ENCODE data around the gene RAB7B.

RAB7B gene

DNA sequence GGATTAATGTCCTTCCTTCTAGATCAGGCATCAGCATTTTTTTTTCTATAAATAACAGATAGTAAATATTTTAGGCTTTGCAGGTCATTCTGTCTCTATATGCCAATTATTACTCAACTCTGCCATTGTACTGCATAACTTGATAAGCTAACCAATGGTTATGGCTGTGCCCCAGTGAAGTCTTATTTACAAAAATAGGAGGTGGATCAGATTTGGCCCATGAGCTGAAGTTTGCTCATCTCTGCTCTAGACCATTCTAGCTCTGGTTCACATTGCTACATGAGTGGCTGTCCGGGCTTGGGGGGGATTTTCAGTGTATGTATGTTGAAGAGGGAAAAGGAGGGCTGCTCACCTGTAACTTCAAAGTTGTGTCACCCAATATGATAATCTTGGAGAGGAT is 10.1 kb downstream of the RAB7B start:
- no peak for DNase-seq

- DNase-seq, result no peak
Measured at GRCh38 chr1:205992218-205992882, 10.8 kb downstream of the RAB7B start.

GRCh38 chr1:205991237-205991636 is 12.0 kb downstream of the RAB7B start:
- DNase-seq, result no peak

- DNase-seq, result no peak
Measured at GRCh38 chr1:205990226-205990625, 13.0 kb downstream of the RAB7B start.

DNA sequence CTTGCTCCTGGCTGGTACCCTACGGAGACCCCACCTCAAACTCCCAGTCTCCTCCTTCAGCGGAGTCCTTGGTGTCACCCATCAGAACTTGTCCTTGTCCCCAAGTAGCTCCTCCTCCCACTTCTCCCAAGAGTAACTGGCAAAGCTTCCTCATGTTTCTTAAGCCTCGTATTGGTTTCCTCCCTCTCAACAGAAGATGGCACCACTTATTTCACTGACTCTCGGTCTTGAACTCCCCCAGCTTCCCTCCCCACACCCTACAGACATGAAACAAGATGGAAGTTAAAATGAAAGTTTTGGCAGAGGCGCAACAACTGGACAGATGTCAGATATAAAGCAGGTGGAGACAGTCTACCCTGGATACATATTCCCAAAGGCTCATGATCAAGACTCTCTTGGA is 13.4 kb downstream of the RAB7B start:
- DNase-seq, result no peak

- DNase-seq, result no peak
Measured at GRCh38 chr1:205988585-205988995, 14.6 kb downstream of the RAB7B start.

GRCh38 chr1:205986861-205987260 is 16.3 kb downstream of the RAB7B start:
- DNase-seq, result no peak

- no peak for DNase-seq
Measured at GRCh38 chr1:205986292-205986691, 16.9 kb downstream of the RAB7B start.

- no peak for DNase-seq
Measured at GRCh38 chr1:205985330-205986005, 17.7 kb downstream of the RAB7B start.

GRCh38 chr1:205983925-205984725 is 19.1 kb downstream of the RAB7B start:
- no peak for DNase-seq

DNA sequence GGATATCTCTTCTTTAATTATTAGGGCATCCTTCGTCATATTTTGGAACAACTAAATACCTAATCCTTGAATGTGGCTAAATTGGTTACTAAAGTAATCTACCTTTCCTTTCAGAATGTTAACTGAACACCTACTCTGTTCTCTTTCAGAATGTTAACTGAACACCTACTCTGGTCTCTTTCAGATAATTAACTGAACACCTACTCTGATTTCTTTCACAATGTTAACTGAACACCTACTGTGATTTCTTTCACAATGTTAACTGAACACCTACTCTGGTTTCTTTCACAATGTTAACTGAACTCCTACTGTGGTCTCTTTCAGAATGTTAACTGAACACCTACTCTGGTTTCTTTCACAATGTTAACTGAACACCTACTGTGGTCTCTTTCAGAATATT is 21.9 kb downstream of the RAB7B start:
- DNase-seq, result no peak

- no peak for DNase-seq
Measured at GRCh38 chr1:205980237-205980870, 22.8 kb downstream of the RAB7B start.

GRCh38 chr1:205979301-205979700 is 23.9 kb downstream of the RAB7B start:
- DNase-seq, result no peak

DNA sequence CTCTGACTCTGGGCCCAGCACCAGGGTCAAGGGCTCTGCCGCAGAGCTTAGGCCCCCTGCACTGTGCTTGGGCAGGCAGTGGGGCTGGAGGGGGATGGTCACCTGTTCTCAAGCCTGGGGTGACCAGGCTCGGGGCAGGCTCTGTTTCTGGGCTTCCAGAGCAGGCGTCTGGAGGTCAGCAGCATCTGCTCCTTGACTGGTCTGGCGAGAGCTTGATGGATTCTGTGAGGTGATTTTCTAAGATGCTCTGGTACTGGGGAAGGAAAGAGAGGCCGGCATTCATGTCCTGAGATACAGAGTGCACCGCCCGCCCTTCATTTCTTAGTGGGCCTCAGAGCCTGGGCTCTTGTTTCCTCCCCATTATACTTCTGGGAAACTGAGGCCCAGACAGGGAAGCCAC is 24.5 kb downstream of the RAB7B start:
- no peak for DNase-seq

GRCh38 chr1:205977402-205978014 is 25.7 kb downstream of the RAB7B start:
- peak; percentile 70 for DNase-seq

- no peak for DNase-seq
Measured at GRCh38 chr1:205976708-205977401, 26.3 kb downstream of the RAB7B start.

DNA sequence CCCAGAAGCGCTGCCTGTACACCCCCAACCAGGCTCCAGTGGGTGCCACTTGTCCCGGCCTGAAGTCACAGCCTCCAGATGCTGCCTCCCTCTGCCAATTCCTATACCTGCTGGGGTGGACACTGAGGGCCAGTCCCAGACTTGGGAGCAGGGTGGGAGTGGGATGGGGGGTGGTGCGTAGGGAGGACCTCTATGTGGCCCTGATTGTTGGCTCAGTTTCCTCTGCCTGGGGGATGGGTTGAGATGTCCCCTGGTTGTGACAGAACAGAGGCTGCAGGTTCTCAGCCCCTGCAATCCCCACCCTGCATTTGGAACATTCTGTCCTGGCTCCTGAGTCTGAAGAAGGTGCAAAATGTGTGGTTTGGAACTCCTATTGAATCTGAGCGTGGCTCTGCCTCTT is 27.2 kb downstream of the RAB7B start:
- DNase-seq, result no peak

DNA sequence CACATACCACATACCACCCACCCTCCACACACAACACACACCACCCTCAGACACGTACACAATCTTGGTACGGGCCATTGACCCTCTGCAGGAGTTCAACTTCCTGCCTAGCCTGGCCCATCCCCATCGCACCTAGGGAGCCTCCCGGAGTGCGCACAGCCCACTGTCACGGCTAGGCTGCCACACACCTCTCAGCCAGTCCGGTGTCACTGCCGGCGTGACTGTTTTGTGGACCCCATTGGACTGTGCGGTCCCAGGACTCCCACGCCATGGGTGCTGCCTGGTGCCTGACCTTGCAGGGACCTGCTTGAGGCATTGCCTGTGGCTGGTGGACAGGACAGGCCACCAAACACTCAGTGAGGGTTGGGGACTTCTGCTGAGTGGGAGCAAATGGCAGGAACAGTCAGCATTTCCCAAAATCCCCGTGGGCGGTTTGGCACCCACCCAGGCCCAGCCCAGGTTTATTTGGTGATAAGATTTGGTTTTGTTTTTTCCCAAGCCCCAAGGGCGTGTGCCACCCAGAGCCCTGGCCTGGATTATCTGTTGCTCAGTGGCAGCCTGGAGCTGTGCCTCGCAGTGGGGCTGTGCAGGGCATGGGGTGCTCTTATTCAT is 27.7 kb downstream of the RAB7B start:
- DNase-seq, result no peak

DNA sequence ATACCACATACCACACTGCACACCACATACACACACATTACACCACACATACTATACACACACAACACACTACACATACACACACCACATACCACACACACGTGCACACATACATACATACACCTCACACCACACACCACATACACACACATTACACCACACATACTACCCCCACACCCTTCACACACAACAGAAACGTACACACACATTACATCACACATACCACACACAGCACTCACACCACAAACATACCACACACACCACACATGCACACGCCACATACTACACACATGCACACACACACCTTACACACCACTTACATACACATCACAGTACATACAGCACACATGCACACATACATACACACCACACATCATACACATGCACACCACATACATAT is 28.5 kb downstream of the RAB7B start:
- DNase-seq, result no peak

DNA sequence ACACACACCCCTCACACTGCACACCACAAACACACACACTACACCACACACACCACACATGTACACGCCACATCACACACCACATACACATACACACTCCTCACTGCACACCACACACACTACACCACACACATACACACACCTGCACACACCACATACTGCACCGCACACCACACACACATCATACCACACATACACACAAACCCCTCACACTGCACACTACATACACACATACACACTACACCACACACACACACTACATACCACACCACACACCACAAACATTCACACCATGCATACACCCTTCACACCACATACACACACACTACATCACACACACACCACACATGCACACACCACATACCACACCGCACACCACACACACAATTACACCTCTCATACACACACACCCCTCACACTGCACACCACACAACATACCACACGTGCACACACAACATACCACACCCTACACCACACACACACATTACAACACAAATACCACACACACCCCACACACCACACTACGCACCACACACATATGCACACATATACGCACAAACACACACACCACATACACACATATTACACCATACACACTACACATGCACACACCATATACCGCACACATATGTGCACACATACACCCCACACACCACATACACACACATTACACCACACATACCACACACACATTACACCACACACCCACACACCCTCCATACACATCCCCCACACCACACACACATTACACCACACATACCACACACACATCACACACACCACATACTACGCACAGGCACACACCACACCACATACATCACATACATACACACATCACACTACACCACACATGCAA is 29.6 kb downstream of the RAB7B start:
- DNase-seq, result no peak
